ENCODE results near the gene RAD51. TPM values are rescaled to one million over a fixed set of nuclear protein-coding genes. Genes with fewer than 3 reads are reported as not detected.

The RAD51 gene
- total and polyA plus RNA-seq, 9 of the 15 experiments (the other 6 are each of a cell fraction or from before 2014, with no cell fraction given) = 16.0 to 63.8 (median 34.6) TPM

DNA sequence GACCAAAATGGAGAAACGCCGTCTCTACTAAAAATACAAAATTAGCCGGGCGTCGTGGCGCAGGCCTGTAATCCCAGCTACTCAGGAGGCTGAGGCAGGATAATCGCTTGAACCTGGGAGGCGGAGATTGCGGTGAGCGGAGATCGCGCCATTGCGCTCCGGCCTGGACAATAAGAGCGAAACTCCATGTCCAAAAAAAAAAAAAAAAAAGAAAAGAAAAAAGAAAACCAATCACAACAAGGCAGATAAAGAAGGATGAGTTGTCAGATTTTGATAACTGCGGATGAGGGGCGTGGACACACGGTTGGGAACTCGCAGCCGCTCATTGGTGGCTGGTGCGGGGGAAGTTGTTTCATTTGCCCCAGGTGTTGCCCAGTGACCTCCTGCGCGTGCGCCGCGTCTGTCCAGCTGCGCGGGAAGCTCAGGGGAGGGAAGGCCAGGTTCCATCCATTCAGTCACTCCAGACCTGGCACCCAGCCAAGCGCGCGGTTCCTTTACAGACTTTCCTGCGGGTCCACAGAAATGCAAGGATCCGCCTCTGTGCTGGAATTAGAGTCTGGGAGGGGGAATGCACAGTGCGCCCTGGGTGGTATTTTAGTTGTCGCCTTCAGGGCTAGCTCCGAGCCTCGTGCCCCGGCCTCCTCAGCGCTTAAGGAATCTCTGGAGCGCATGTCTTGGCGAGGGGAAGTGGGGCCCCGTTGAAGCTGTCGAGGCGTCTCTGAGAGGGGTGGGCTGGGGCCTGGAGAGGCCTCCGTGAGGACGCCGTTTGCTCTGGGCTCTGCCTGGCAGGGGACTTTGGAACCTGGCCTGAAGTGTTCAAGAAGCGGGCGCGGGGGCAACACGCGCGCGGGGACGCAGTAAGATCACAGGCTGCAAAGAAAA is 68.2 kb downstream of the RAD51 start (continued):
- TF ChIP-seq, protein P1, sequence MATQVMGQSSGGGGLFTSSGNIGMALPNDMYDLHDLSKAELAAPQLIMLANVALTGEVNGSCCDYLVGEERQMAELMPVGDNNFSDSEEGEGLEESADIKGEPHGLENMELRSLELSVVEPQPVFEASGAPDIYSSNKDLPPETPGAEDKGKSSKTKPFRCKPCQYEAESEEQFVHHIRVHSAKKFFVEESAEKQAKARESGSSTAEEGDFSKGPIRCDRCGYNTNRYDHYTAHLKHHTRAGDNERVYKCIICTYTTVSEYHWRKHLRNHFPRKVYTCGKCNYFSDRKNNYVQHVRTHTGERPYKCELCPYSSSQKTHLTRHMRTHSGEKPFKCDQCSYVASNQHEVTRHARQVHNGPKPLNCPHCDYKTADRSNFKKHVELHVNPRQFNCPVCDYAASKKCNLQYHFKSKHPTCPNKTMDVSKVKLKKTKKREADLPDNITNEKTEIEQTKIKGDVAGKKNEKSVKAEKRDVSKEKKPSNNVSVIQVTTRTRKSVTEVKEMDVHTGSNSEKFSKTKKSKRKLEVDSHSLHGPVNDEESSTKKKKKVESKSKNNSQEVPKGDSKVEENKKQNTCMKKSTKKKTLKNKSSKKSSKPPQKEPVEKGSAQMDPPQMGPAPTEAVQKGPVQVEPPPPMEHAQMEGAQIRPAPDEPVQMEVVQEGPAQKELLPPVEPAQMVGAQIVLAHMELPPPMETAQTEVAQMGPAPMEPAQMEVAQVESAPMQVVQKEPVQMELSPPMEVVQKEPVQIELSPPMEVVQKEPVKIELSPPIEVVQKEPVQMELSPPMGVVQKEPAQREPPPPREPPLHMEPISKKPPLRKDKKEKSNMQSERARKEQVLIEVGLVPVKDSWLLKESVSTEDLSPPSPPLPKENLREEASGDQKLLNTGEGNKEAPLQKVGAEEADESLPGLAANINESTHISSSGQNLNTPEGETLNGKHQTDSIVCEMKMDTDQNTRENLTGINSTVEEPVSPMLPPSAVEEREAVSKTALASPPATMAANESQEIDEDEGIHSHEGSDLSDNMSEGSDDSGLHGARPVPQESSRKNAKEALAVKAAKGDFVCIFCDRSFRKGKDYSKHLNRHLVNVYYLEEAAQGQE (IDR thresholded peaks at IDR 0.05; ENCODE audit: borderline replicate concordance) = no peak
- TF ChIP-seq, protein P1 (CRISPR knock-in tag; IDR thresholded peaks at IDR 0.05; ENCODE audit: low read depth) = no peak
- peak; percentile 68 for TF ChIP-seq SMAD4 (CRISPR knock-in tag; conservative IDR thresholded peaks at IDR 0.05)
- no peak for TF ChIP-seq FIP1L1 (IDR thresholded peaks at IDR 0.05; ENCODE audit: low read depth, low read length, poor library complexity, severe bottlenecking)
- TF ChIP-seq CC2D1A (IDR thresholded peaks at IDR 0.05) = peak; percentile 32; the same call in 1 of the 2 replicates
- TF ChIP-seq ZNF445 (CRISPR knock-in tag; IDR thresholded peaks at IDR 0.05; ENCODE audit: low read depth) = no peak
- TF ChIP-seq DPF2 (IDR thresholded peaks at IDR 0.05) = peak; percentile 44
- TF ChIP-seq GTF2E2 (tag; IDR thresholded peaks at IDR 0.05) = no peak
- peak; percentile 51; the same call in 1 of the 2 replicates for TF ChIP-seq ZNF143 (CRISPR knock-in tag; IDR thresholded peaks at IDR 0.05)
- TF ChIP-seq ZNF197 (CRISPR knock-in tag; IDR thresholded peaks at IDR 0.05; ENCODE audit: low read depth) = no peak
- no peak for TF ChIP-seq ZNF589 (CRISPR knock-in tag; IDR thresholded peaks at IDR 0.05; ENCODE audit: low read depth)
- TF ChIP-seq, protein P2, sequence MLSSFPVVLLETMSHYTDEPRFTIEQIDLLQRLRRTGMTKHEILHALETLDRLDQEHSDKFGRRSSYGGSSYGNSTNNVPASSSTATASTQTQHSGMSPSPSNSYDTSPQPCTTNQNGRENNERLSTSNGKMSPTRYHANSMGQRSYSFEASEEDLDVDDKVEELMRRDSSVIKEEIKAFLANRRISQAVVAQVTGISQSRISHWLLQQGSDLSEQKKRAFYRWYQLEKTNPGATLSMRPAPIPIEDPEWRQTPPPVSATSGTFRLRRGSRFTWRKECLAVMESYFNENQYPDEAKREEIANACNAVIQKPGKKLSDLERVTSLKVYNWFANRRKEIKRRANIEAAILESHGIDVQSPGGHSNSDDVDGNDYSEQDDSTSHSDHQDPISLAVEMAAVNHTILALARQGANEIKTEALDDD (IDR thresholded peaks at IDR 0.05) = no peak
- peak; percentile 73 for TF ChIP-seq MYC (IDR thresholded peaks at IDR 0.05; ENCODE audit: low read depth, low read length)
- TF ChIP-seq MYC (CRISPR knock-in tag; IDR thresholded peaks at IDR 0.05; ENCODE audit: borderline replicate concordance, low read depth) = peak; percentile 79; the same call in 1 of the 2 replicates
- TF ChIP-seq POLR2AphosphoS2 (IDR thresholded peaks at IDR 0.05; ENCODE audit: low read length) = no peak
- TF ChIP-seq, protein P3, sequence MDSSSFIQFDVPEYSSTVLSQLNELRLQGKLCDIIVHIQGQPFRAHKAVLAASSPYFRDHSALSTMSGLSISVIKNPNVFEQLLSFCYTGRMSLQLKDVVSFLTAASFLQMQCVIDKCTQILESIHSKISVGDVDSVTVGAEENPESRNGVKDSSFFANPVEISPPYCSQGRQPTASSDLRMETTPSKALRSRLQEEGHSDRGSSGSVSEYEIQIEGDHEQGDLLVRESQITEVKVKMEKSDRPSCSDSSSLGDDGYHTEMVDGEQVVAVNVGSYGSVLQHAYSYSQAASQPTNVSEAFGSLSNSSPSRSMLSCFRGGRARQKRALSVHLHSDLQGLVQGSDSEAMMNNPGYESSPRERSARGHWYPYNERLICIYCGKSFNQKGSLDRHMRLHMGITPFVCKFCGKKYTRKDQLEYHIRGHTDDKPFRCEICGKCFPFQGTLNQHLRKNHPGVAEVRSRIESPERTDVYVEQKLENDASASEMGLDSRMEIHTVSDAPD (CRISPR knock-in tag; IDR thresholded peaks at IDR 0.05) = peak; percentile 67; the same call in 1 of the 2 replicates
- 0 out of 2 replicates have a peak, but pooled peaks have one; percentile 14 for TF ChIP-seq NCOA1 (IDR thresholded peaks at IDR 0.05; ENCODE audit: low read depth)
